ENCODE data around the gene ESF1.

Gene ESF1

GRCh38 chr20:13800728-13801134, 16.0 kb upstream of the ESF1 start:
- H3K36me3 ChIP-seq (ENCODE audit: low read depth), result peaks cover 85% of the 10 kb centered on the region
- ATAC-seq (ENCODE audit: low read depth) (peak; percentile 100), DNase-seq (ENCODE audit: low spot score) (peak; percentile 91)
- H3K4me1 ChIP-seq (ENCODE audit: insufficient read depth, poor library complexity, severe bottlenecking), result peaks cover 15% of the 10 kb centered on the region
- peak overlapping the region; percentile 60 for H3K27ac ChIP-seq (ENCODE audit: poor library complexity, severe bottlenecking)
- H3K27me3 ChIP-seq (ENCODE audit: insufficient read depth, poor library complexity, severe bottlenecking), result no peaks in the 10 kb centered on the region
- no peak for TF ChIP-seq CTCF (IDR thresholded peaks at IDR 0.05; ENCODE audit: poor library complexity, severe bottlenecking)
- H3K4me3 ChIP-seq (ENCODE audit: severe bottlenecking), result no peak overlapping the region
- H3K9me3 ChIP-seq (ENCODE audit: severe bottlenecking), result no peaks in the 10 kb centered on the region

- ATAC-seq (ENCODE audit: low read depth) (no peak), DNase-seq (ENCODE audit: low spot score) (no peak)
- no peak overlapping the region for H3K4me3 ChIP-seq (ENCODE audit: severe bottlenecking)
- TF ChIP-seq CTCF (IDR thresholded peaks at IDR 0.05; ENCODE audit: poor library complexity, severe bottlenecking), result no peak
- no peaks in the 10 kb centered on the region for H3K27me3 ChIP-seq (ENCODE audit: insufficient read depth, poor library complexity, severe bottlenecking)
- H3K9me3 ChIP-seq (ENCODE audit: severe bottlenecking), result no peaks in the 10 kb centered on the region
- H3K27ac ChIP-seq (ENCODE audit: poor library complexity, severe bottlenecking), result peak overlapping the region; percentile 60
- peaks cover 86% of the 10 kb centered on the region for H3K36me3 ChIP-seq (ENCODE audit: low read depth)
- H3K4me1 ChIP-seq (ENCODE audit: insufficient read depth, poor library complexity, severe bottlenecking), result peaks cover 15% of the 10 kb centered on the region
These were observed 15.3 kb upstream of the ESF1 start for GRCh38 chr20:13799974-13800373.

GRCh38 chr20:13799040-13799439, 14.3 kb upstream of the ESF1 start:
- Histone ChIP-seq H3K27ac (ENCODE audit: poor library complexity, severe bottlenecking) (no peak overlapping the region), H3K9me3 (ENCODE audit: severe bottlenecking) (no peaks in the 10 kb centered on the region), H3K27me3 (ENCODE audit: insufficient read depth, poor library complexity, severe bottlenecking) (no peaks in the 10 kb centered on the region), H3K4me3 (ENCODE audit: severe bottlenecking) (no peak overlapping the region), H3K4me1 (ENCODE audit: insufficient read depth, poor library complexity, severe bottlenecking) (peaks cover 15% of the 10 kb centered on the region), H3K36me3 (ENCODE audit: low read depth) (peaks cover 87% of the 10 kb centered on the region)
- no peak for DNase-seq (ENCODE audit: low spot score)
- no peak for ATAC-seq (ENCODE audit: low read depth)
- no peak for TF ChIP-seq CTCF (IDR thresholded peaks at IDR 0.05; ENCODE audit: poor library complexity, severe bottlenecking)

DNA sequence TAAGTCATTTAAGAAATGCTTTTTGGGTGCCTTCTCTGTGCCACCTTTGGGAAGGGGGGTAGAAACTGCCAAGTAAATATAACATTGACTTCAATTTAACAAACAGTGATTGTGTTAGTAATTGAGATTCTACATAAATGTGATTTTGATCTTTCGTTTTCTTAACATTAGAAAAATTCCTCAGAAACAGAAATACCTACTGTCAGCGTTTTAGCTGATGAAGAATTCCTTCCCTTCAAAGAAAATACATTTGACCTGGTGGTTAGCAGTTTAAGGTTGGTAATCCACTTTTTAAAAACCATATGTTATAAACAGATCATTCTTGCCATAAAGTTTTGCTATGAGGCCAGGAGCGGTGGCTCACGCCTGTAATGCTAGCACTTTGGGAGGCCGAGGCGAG, 9.9 kb upstream of the ESF1 start:
- H3K27ac ChIP-seq (ENCODE audit: poor library complexity, severe bottlenecking), result no peak overlapping the region
- peaks cover 89% of the 10 kb centered on the region for H3K36me3 ChIP-seq (ENCODE audit: low read depth)
- H3K9me3 ChIP-seq (ENCODE audit: severe bottlenecking), result no peaks in the 10 kb centered on the region
- H3K4me1 ChIP-seq (ENCODE audit: insufficient read depth, poor library complexity, severe bottlenecking), result no peaks in the 10 kb centered on the region
- H3K27me3 ChIP-seq (ENCODE audit: insufficient read depth, poor library complexity, severe bottlenecking), result no peaks in the 10 kb centered on the region
- H3K4me3 ChIP-seq (ENCODE audit: severe bottlenecking), result no peak overlapping the region
- DNase-seq (ENCODE audit: low spot score) (no peak), ATAC-seq (ENCODE audit: low read depth) (no peak)
- TF ChIP-seq CTCF (IDR thresholded peaks at IDR 0.05; ENCODE audit: poor library complexity, severe bottlenecking), result no peak

- H3K27me3 ChIP-seq (ENCODE audit: insufficient read depth, poor library complexity, severe bottlenecking), result no peaks in the 10 kb centered on the region
- ATAC-seq (ENCODE audit: low read depth), result no peak
- H3K4me1 ChIP-seq (ENCODE audit: insufficient read depth, poor library complexity, severe bottlenecking), result no peaks in the 10 kb centered on the region
- DNase-seq (ENCODE audit: low spot score), result no peak
- no peaks in the 10 kb centered on the region for H3K9me3 ChIP-seq (ENCODE audit: severe bottlenecking)
- peaks cover 93% of the 10 kb centered on the region for H3K36me3 ChIP-seq (ENCODE audit: low read depth)
- TF ChIP-seq CTCF (IDR thresholded peaks at IDR 0.05; ENCODE audit: poor library complexity, severe bottlenecking), result no peak
- no peak overlapping the region for H3K27ac ChIP-seq (ENCODE audit: poor library complexity, severe bottlenecking)
- H3K4me3 ChIP-seq (ENCODE audit: severe bottlenecking), result no peak overlapping the region
These were observed 8.3 kb upstream of the ESF1 start for GRCh38 chr20:13793001-13793400.
